HG03571 (cell line): ENCODE results near the gene CKAP2.
"Not testable (repeated sequence)": the region's sequence is repeated elsewhere in the genome, so short reads cannot be mapped to it uniquely, and the experiment has no call there.

Experiments
- ATAC-seq: cut with Tn5 transposase; IDR thresholded peaks from one replicate; pipeline ENCODE4 v1.9.1; 2021; ENCODE audit not compliant: unreplicated experiment

The CKAP2 gene

DNA sequence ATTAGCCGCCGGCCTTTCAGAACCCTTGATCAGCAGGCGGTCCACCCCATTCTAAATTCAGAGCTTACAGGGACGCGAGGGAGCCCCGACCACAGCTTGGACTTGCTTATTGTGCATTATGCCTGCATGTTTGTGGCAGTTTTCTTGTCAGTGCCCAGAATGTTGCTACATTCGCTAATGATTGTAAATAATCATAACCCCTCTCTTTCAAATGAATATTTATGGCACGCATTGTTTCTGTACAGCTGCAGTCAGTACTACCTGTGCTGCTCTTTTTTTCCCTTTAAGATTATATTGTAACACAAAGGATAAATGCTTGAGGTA, 4.5 kb upstream of the CKAP2 start:
- ATAC-seq, result no peak

DNA sequence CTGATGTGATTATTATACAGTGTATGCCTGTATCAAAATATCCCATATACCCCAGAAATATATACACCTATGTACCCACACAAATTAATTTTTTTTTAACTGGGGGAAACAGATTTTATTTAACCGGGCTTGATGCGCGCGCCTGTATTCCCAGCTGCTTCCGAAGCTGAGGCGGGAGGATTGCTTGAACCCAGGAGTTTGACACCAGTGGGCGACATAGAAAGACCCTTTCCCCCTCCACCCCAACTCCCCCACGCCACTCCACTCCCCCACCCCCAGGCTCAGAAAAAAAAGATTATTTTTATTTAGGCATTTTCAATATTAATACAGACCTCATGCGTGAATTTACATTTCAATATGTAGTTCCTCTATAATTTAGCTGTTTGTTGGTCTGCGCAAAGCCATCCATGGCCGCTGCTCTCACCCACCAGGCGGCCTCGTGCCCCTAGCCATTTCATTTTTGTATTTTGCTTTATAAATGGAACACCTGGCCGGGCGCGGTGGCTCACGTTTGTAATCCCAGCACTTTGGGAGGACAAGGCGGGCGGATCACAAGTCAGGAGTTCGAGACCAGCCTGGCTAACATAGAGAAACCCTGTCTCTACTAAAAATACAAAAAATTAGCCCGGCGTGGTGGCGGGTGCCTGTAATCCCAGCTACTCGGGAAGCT, 4.0 kb upstream of the CKAP2 start:
- no peak for ATAC-seq

DNA sequence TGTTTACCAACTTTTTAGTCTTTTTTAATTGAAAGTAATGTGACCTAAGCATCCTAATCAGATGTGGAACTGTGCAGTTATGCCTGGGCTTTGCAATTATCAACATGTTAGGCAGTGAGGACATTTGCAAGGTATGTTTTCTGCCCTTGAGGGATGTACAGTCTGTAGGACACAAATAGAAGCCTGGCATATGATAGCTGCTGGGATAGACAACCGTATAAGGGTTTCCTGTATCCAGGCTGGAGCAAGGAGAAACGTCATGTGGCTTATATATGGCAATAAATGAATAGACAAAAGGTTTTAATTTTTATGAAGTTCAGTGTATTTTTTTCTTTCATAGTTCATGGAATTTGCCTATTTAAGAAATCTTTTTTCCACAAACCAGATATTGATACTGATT, 2.8 kb upstream of the CKAP2 start:
- no peak for ATAC-seq

- peak; percentile 18 for ATAC-seq
These were observed 839 bp upstream of the CKAP2 start for GRCh38 chr13:52454459-52454819.

DNA sequence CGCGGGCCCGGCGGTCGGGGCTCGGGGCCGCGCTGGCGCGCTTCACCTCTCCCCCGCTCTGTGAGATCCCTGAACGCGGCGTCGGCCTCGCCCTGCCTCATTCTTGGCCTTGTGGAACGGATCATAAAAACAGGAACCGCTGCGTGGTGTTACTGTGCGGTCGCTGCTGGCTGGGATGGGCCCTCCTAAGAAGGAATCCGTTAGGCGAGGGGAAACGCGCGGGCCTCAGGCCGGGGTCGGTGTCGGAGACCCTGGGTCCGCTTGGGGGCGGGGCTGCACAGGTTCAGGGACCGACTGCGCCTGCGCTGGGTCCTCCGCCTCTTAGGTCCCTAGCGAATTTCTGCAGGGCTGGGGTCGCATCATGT, 381 bp downstream of the CKAP2 start:
- peak; percentile 31 for ATAC-seq

DNA sequence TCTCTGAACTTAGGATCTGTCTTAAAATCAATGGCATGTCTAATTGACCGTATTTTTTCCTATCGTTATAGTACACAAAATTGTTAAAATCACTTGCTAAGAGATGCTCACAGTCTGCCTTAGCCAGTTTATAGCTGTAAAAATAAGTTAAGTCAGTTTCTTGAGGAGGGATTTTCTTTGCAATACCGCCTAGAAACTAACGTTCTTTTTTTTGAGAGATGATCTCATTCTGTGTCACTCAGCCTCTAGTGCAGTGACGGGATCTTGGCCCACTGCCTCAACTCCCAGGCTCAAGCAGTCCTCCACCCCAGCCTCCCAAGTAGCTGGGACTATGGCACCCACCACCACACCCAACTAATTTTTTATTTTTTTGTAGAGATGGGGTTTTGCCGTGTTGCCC, 4.4 kb downstream of the CKAP2 start:
- no peak for ATAC-seq

DNA sequence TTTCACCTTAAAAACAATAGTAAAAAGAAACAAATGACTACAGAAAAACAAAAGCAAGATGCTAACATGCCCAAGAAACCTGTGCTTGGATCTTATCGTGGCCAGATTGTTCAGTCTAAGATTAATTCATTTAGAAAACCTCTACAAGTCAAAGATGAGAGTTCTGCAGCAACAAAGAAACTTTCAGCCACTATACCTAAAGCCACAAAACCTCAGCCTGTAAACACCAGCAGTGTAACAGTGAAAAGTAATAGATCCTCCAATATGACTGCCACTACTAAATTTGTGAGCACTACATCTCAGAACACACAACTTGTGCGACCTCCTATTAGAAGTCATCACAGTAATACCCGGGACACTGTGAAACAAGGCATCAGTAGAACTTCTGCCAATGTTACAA, 6.0 kb downstream of the CKAP2 start:
- no peak for ATAC-seq

- no peak for ATAC-seq
These were observed 8.2 kb downstream of the CKAP2 start for GRCh38 chr13:52463526-52463925.

DNA sequence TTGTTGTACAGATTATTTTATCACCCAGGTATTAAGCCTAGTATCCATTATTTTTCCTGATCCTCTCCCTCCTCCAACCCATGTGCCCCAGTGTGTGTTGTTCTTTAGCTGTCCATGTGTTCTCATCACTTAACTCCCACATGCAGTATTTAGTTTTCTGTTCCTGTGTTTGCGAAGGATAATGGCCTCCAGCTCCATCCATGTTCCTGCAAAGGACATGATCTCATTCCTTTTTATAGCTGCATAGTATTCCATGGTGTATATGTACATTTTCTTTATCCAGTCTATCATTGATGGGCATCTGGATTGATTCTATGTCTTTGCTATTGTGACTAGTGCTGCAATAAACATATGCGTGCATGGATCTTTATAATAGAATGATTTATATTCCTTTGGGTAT, 13.2 kb downstream of the CKAP2 start:
- ATAC-seq, result not testable (repeated sequence)

GRCh38 chr13:52480677-52481428, 25.6 kb downstream of the CKAP2 start:
- not testable (repeated sequence) for ATAC-seq

GRCh38 chr13:52487078-52487477, 31.8 kb downstream of the CKAP2 start:
- ATAC-seq, result not testable (repeated sequence)

DNA sequence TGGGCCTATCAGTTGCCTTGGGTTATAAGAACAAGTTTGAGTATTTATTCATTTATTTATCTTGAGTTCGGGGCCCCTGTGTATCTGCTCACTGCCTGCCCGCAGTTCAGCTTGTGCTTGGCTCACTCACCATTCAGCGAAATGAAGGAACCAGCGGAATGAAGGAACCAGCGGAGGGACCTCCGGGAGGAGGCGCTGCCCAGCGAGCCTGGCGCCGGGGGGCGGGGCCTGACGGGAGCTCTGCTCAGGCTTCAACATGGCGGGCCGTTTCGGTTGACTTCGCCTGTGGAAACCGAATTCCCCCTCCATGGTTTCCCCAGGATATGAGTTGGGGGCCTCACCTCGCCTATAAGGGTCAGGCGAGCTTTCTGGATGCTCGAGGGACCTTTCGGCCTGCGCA, 33.5 kb downstream of the CKAP2 start:
- not testable (repeated sequence) for ATAC-seq

- not testable (repeated sequence) for ATAC-seq
These were observed 35.7 kb downstream of the CKAP2 start for GRCh38 chr13:52491015-52491414.

DNA sequence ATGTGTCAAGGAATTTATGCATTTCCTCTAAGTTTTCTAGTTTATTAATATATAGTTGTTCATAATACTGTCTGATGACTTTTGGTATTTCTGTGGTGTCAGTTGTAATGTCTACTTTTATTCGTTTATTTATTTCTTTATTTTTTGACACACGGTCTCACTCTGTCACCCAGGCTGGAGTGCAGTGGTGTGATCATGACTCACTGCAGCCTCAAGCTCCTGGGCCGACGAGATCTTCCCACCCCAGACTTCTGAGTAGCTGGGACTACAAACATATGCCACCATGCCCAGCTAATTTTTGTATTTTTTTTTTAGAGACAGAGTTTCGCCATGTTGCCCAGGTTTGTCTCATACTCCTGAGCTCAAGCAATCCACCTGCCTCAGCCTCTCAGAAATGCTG, 39.0 kb downstream of the CKAP2 start:
- ATAC-seq, result not testable (repeated sequence)

- peak; percentile 91 for ATAC-seq
These were observed 42.7 kb downstream of the CKAP2 start for GRCh38 chr13:52497979-52498378.

DNA sequence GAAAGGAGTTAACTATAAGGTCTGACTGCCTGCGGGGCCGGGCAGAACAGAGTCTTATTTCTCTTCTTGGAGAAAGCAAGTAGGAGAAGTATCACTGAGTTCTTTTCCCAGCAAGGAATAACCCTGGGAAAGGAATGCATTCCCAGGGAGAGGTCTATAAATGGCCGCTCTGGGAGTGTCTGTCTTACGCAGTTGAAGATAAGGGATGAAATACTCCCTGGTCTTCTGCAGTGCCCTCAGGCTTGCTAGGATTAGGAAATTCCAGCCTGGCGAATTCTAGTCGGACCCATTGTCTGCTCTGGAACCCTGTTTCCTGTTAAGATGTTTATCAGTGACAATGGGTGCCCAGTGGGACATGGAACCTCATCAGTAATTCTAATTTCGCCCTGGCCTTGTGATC, 47.0 kb downstream of the CKAP2 start:
- not testable (repeated sequence) for ATAC-seq

GRCh38 chr13:52505843-52506242, 50.6 kb downstream of the CKAP2 start:
- ATAC-seq, result not testable (repeated sequence)

DNA sequence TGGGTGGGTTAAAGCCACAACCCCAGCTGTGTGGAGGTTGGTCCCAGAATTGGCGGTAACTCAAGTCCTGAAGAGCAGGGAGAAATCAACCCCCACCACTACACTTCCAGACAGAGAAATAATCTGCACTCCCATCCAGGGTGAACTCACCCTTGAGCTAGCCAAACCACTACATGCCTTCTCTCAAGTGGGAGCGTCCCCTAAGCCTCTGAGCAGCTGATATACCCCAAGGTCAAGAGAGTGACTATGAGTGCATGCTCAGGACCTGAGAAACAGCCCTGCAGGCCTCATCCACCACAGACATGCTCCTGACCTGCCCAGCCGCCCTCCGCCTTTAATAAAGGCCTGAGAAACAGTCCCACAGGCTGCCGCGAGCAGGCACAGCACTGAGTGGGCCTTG, 54.3 kb downstream of the CKAP2 start:
- not testable (repeated sequence) for ATAC-seq

- not testable (repeated sequence) for ATAC-seq
These were observed 55.0 kb downstream of the CKAP2 start for GRCh38 chr13:52510221-52510797.

GRCh38 chr13:52511598-52511997, 56.3 kb downstream of the CKAP2 start:
- ATAC-seq, result not testable (repeated sequence)

DNA sequence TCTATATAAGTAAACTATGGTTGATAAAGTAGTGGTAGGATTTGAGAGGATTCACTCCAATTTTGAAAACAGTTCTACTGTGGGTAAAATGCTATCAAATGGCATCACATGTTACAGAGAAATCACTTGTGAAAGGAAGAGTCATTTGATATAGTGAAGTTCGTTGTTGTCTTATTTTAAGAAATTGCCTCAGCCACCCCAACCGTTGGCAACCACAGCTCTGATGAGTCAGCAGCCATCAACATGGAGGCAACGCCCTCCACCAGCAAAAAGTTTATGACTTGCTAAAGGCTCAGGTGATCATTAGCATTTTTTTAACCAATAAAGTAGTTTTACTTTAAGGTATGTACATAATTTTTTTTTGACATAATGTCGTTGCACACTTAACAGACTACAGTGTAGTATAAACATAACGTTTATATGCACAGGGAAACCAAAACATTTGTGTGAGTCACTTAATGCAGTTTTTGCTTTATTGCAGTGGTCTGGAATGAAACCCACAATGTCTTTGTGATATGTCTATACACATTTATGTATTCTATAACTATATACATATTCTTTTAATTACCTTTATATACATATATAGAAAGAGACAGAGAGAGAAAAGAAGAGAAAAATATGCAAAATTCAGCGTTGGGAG, 58.8 kb downstream of the CKAP2 start:
- not testable (repeated sequence) for ATAC-seq

GRCh38 chr13:52523323-52523722, 68.0 kb downstream of the CKAP2 start:
- ATAC-seq, result not testable (repeated sequence)
